AG04450 (cell line): ENCODE results near the gene LSAMP. TPM values are rescaled to one million over a fixed set of nuclear protein-coding genes. Genes with fewer than 3 reads are reported as not detected.

Experiments
- CTCF ChIA-PET: fragments of 300-600, 350-600 bp; formaldehyde crosslinking; extraction: SDS; loops from one replicate; lab custom pipeline; 2022; ENCODE audit warnings: antibody characterized with exemption, inconsistent platforms; lab: Charles Lee
- POLR2A ChIA-PET: fragments of 350-600 bp; formaldehyde crosslinking; extraction: SDS; loops from one replicate; lab custom pipeline; 2021; ENCODE audit warnings: antibody characterized with exemption, inconsistent platforms; lab: Yijun Ruan, JAX
- DNase-seq: peaks from one replicate; pipeline ENCODE4 v3.0.0-alpha.2; 2011; ENCODE audit warnings: low read depth, low spot score
- H3K27ac ChIP-seq: one replicate; pipeline ENCODE4 v1.5.1; 2012; ENCODE audit warnings: low read depth, low read length, control low read depth
- H3K27me3 ChIP-seq: one replicate; pipeline ENCODE4 v1.6.0; 2012; ENCODE audit warnings: low read length; ENCODE audit not compliant: control insufficient read depth, insufficient read depth
- H3K4me3 ChIP-seq: 2 replicates; pipeline ENCODE4 v1.5.1; 2011; ENCODE audit warnings: mild to moderate bottlenecking, low read depth, low read length, control low read depth
- H3K9me3 ChIP-seq: 2 replicates; pipeline ENCODE4 v1.5.1; 2012; ENCODE audit warnings: low read length; ENCODE audit not compliant: control insufficient read depth, insufficient read depth
- polyA plus RNA-seq: library from polyadenylated mRNA; depleted of rRNA; stranded (reverse); fragments of >200 nt; gene quantifications from 2 replicates; pipeline ENCODE4 v1.2.3, GENCODE V29; 2011
- TF ChIP-seq, protein P1 (sequence below): IDR thresholded peaks from 2 replicates; pipeline ENCODE4 v1.5.1; 2011; ENCODE audit warnings: low read depth, low read length, control low read depth, inconsistent platforms

LSAMP gene
- polyA plus RNA-seq, 1 experiment, result 25.1 TPM

DNA sequence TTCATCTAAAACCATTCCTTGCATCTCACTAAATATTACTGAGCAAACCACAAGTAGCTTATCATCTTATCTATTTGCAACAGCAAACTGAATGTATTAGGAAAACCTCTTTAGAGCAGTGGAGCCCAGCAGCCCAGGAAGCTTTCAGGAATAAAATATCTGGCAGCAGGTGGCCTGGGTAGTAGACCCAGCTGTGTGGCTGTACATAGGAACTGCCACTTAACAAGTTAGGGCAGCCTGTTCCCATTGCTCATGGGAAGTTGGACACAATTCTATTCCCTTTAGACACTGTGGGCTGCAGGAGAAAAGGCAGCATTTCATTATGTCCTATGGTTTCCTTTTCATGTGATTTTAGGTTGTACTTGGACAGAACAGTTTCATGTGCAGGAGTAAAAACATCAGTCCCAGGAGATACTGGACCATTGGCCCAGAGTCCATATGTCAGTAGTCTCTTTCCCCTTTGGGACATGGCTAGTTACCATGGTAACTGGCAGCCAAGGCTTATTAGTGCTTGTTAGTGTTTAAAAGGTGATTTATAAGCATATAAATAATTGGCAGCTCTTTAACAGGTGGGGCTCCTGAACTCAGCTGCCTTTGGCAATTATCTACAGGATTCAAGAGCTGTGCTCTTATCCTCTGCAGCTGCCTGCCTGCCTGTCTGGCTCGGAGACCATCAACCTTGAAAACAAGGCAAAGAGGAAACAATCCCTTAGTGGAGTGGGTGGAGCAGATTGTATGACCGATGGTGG is 28.9 kb upstream of the LSAMP start:
- CTCF ChIA-PET, result interaction anchor here (0.9 to 1.0 kb wide), 2 partner anchors 20 to 284 kb away, joined by 3 to 5 read pairs; no protein-coding TSS in a partner anchor
- no peak overlapping the region for H3K27ac ChIP-seq

DNA sequence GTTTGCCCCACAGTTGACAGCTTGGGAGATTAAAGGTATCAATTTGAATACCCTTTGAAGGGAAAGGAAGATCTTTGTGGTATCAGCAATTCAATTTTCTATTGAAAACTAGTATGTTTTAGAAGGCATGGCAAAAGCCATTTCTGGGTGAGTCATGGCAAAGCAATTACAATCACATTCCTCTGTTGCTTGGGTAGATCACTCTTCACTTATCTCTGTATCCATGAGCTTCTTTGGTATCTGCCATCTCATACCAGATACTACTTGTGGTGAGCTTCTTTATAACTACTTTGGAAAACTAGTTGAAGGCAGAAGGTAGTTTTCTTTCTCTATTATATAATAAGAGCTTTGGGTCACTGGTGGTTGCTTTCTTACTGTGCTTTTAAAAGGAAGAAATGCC is 28.3 kb upstream of the LSAMP start:
- TF ChIP-seq, protein P1, sequence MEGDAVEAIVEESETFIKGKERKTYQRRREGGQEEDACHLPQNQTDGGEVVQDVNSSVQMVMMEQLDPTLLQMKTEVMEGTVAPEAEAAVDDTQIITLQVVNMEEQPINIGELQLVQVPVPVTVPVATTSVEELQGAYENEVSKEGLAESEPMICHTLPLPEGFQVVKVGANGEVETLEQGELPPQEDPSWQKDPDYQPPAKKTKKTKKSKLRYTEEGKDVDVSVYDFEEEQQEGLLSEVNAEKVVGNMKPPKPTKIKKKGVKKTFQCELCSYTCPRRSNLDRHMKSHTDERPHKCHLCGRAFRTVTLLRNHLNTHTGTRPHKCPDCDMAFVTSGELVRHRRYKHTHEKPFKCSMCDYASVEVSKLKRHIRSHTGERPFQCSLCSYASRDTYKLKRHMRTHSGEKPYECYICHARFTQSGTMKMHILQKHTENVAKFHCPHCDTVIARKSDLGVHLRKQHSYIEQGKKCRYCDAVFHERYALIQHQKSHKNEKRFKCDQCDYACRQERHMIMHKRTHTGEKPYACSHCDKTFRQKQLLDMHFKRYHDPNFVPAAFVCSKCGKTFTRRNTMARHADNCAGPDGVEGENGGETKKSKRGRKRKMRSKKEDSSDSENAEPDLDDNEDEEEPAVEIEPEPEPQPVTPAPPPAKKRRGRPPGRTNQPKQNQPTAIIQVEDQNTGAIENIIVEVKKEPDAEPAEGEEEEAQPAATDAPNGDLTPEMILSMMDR, result no peak
- Histone ChIP-seq H3K4me3 (no peak overlapping the region), H3K27me3 (no peaks in the 10 kb centered on the region), H3K9me3 (peaks cover under 1% of the 10 kb centered on the region), H3K27ac (no peak overlapping the region)
- no peak for DNase-seq
- POLR2A ChIA-PET, result no interaction called here
- CTCF ChIA-PET, result interaction anchor here (0.9 to 1.0 kb wide), 2 partner anchors 19 to 284 kb away, joined by 3 to 5 read pairs; no protein-coding TSS in a partner anchor

More for the DNA sequence above, 28.9 kb upstream of the LSAMP start:
- POLR2A ChIA-PET, result no interaction called here
- Histone ChIP-seq H3K4me3 (no peak overlapping the region), H3K9me3 (peaks cover 6% of the 10 kb centered on the region), H3K27me3 (no peaks in the 10 kb centered on the region)
- no peak for DNase-seq
- TF ChIP-seq, protein P1, result no peak

DNA sequence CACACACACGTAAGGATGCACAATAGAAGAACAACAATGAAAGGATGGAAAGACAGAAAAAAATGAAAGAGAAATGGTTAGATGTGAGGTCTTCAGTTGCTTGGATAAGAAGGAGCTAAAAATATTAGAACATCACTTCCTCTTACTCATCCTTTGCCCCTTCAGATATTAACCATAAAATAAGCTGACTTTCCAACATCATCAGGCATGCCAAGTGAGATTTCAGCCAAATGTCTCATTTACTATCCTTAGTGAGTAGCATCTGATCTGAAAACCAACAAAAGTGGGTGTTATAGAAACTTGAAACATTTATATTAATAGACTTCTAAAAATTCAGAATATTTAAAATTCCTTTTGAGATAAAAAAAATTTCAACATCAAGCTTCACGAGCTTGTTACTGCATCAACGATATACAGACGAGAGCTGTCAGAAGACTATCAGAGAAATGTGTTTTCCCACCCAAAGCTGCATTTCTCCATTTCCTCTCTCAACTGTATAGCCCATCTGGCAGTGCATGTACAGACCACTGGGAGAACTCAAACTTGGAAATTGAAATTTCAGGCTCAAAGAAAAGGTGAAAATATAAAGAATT is 25.4 kb upstream of the LSAMP start:
- ChIA-PET POLR2A (no interaction called here), CTCF (no interaction called here)

DNA sequence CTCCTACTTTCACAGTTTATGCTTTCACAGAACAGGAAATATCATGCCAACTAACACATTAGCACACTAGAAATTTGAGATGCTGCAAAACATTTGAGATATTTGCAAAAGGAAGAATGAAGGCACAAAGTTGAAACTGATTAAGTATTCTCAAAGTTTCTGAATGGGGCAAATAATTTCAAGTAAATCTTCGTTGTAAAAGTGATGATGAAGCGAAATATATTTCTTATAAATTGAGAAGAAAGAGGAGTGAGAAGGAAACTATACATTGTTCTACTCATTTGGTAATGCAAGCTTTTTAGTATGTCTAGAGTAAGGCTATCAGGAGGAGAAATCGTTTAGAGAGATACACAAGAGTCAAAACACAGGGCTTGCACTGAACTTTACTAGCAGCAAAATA is 24.3 kb upstream of the LSAMP start:
- no peaks in the 10 kb centered on the region for H3K27me3 ChIP-seq
- CTCF ChIA-PET, result no interaction called here
- POLR2A ChIA-PET, result no interaction called here

More for the DNA sequence above, 25.4 kb upstream of the LSAMP start:
- TF ChIP-seq, protein P1, result no peak
- Histone ChIP-seq H3K9me3 (no peaks in the 10 kb centered on the region), H3K27ac (no peak overlapping the region), H3K27me3 (no peaks in the 10 kb centered on the region), H3K4me3 (no peak overlapping the region)
- no peak for DNase-seq

More for the DNA sequence above, 24.3 kb upstream of the LSAMP start:
- no peaks in the 10 kb centered on the region for H3K9me3 ChIP-seq
- TF ChIP-seq, protein P1, result no peak
- H3K4me3 ChIP-seq, result no peak overlapping the region
- no peak for DNase-seq
- H3K27ac ChIP-seq, result no peak overlapping the region
